ENCODE measurements around the gene NFKBIB. TPM values are rescaled to one million over a fixed set of nuclear protein-coding genes. Genes with fewer than 3 reads are reported as not detected.

The NFKBIB gene
- total RNA-seq, 1 donor from 2014 or later = 21.7 TPM

DNA sequence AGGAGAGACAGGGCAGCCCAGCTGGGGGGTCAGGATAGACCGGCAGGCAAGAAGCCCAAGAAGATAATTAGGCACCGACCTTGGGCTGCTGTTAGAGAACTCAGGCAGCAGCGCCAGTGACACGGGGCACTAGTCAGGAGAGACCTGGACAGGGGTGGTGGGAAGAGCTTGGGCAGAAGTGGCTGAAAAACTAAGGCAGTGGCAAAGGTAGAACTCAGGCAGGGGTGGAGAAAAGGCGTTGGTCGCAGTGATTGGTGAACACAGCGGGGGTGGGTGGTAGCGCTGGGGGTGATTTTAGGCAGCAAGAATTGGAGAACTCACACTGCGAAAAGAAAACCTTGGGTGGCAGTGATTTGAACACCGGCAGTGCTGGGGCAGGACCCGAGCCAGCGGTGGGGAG, 7.9 kb downstream of the NFKBIB start:
- FAIRE-seq = no peak
- Mint-ChIP-seq H3K36me3 (ENCODE audit: low read depth, unreplicated experiment) (peaks cover 23% of the 10 kb centered on the region), H3K27ac (ENCODE audit: unreplicated experiment) (no peak overlapping the region)

DNA sequence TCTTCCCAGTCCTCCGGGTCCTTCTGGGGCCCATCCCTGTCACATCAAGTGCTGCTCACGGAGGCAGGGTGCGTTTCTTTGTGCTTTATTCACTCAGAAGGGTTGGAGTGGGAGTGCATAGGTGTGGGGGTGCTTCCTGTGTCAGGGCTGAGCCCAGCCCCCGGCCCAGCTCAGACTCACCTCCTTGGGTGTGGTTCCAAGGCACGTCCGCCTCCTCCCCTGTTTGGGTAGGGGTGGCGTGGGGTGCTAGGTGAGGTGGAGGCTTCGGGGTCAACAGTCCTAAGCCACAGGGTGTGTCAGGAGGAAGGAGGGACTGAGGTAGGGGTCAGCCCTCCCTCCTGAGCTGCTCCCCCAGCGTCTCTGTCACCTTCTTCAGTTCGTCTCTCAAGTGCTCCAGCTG, 9.1 kb downstream of the NFKBIB start:
- TF ChIP-seq EZH2 (IDR thresholded peaks at IDR 0.05; ENCODE audit: insufficient read depth, low read length) = no peak
- TF ChIP-seq, protein P1, sequence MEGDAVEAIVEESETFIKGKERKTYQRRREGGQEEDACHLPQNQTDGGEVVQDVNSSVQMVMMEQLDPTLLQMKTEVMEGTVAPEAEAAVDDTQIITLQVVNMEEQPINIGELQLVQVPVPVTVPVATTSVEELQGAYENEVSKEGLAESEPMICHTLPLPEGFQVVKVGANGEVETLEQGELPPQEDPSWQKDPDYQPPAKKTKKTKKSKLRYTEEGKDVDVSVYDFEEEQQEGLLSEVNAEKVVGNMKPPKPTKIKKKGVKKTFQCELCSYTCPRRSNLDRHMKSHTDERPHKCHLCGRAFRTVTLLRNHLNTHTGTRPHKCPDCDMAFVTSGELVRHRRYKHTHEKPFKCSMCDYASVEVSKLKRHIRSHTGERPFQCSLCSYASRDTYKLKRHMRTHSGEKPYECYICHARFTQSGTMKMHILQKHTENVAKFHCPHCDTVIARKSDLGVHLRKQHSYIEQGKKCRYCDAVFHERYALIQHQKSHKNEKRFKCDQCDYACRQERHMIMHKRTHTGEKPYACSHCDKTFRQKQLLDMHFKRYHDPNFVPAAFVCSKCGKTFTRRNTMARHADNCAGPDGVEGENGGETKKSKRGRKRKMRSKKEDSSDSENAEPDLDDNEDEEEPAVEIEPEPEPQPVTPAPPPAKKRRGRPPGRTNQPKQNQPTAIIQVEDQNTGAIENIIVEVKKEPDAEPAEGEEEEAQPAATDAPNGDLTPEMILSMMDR (IDR thresholded peaks at IDR 0.05; ENCODE audit: insufficient read depth, low read depth, low read length) = no peak
- Histone ChIP-seq H3K4me3 (ENCODE audit: insufficient read depth, low read depth, low read length) (no peak overlapping the region), H2AFZ (ENCODE audit: low read depth, low read length) (no peak overlapping the region), H3K9me3 (ENCODE audit: insufficient read depth, low read depth, low read length) (no peaks in the 10 kb centered on the region), H3K4me1 (ENCODE audit: insufficient read depth, low read length) (no peaks in the 10 kb centered on the region), H3K36me3 (ENCODE audit: insufficient read depth, low read length) (no peaks in the 10 kb centered on the region), H3K4me2 (ENCODE audit: low read length) (no peak overlapping the region), H3K27me3 (ENCODE audit: insufficient read depth, low read length) (peaks cover 9% of the 10 kb centered on the region), H3K9ac (ENCODE audit: low read length) (no peak overlapping the region), H3K79me2 (ENCODE audit: insufficient read depth, low read length) (peaks cover 6% of the 10 kb centered on the region), H4K20me1 (ENCODE audit: insufficient read depth, low read length) (peaks cover 7% of the 10 kb centered on the region), H3K27ac (ENCODE audit: low read depth, low read length) (no peak overlapping the region)
- DNase-seq (ENCODE audit: low read depth) (no peak), FAIRE-seq (no peak)
- Mint-ChIP-seq H3K36me3 (ENCODE audit: low read depth, unreplicated experiment) (peaks cover 26% of the 10 kb centered on the region), H3K9me3 (ENCODE audit: unreplicated experiment) (peaks cover 5% of the 10 kb centered on the region), H3K4me3 (ENCODE audit: unreplicated experiment) (no peak overlapping the region), H3K4me1 (ENCODE audit: low read depth, unreplicated experiment) (no peaks in the 10 kb centered on the region), H3K27ac (ENCODE audit: unreplicated experiment) (no peak overlapping the region), H3K27me3 (ENCODE audit: low read depth, unreplicated experiment) (no peaks in the 10 kb centered on the region)

More for the DNA sequence above, 7.9 kb downstream of the NFKBIB start:
- H2AFZ ChIP-seq (ENCODE audit: low read depth, low read length) = no peak overlapping the region
- H3K9ac ChIP-seq (ENCODE audit: low read length) = no peak overlapping the region
- Mint-ChIP-seq H3K27me3 (ENCODE audit: low read depth, unreplicated experiment) (no peaks in the 10 kb centered on the region), H3K4me1 (ENCODE audit: low read depth, unreplicated experiment) (no peaks in the 10 kb centered on the region), H3K4me3 (ENCODE audit: unreplicated experiment) (no peak overlapping the region), H3K9me3 (ENCODE audit: unreplicated experiment) (peaks cover 5% of the 10 kb centered on the region)
- H3K4me3 ChIP-seq (ENCODE audit: insufficient read depth, low read depth, low read length) = no peak overlapping the region
- DNase-seq (ENCODE audit: low read depth) = no peak
- no peak for TF ChIP-seq EZH2 (IDR thresholded peaks at IDR 0.05; ENCODE audit: insufficient read depth, low read length)
- TF ChIP-seq, protein P1 (IDR thresholded peaks at IDR 0.05; ENCODE audit: insufficient read depth, low read depth, low read length) = no peak
- no peaks in the 10 kb centered on the region for H3K9me3 ChIP-seq (ENCODE audit: insufficient read depth, low read depth, low read length)
- H3K27ac ChIP-seq (ENCODE audit: low read depth, low read length) = no peak overlapping the region
- peaks cover 6% of the 10 kb centered on the region for H3K79me2 ChIP-seq (ENCODE audit: insufficient read depth, low read length)
- peaks cover 7% of the 10 kb centered on the region for H4K20me1 ChIP-seq (ENCODE audit: insufficient read depth, low read length)
- no peaks in the 10 kb centered on the region for H3K4me1 ChIP-seq (ENCODE audit: insufficient read depth, low read length)
- H3K36me3 ChIP-seq (ENCODE audit: insufficient read depth, low read length) = no peaks in the 10 kb centered on the region
- H3K4me2 ChIP-seq (ENCODE audit: low read length) = no peak overlapping the region
- H3K27me3 ChIP-seq (ENCODE audit: insufficient read depth, low read length) = peaks cover 8% of the 10 kb centered on the region

- no peak overlapping the region for H3K4me3 Mint-ChIP-seq (ENCODE audit: unreplicated experiment)
- Histone ChIP-seq H4K20me1 (ENCODE audit: insufficient read depth, low read length) (no peaks in the 10 kb centered on the region), H3K27ac (ENCODE audit: low read depth, low read length) (no peak overlapping the region), H2AFZ (ENCODE audit: low read depth, low read length) (no peak overlapping the region), H3K27me3 (ENCODE audit: insufficient read depth, low read length) (peaks cover 9% of the 10 kb centered on the region), H3K4me2 (ENCODE audit: low read length) (no peak overlapping the region), H3K9me3 (ENCODE audit: insufficient read depth, low read depth, low read length) (no peaks in the 10 kb centered on the region), H3K36me3 (ENCODE audit: insufficient read depth, low read length) (no peaks in the 10 kb centered on the region), H3K9ac (ENCODE audit: low read length) (no peak overlapping the region), H3K4me3 (ENCODE audit: insufficient read depth, low read depth, low read length) (no peak overlapping the region), H3K4me1 (ENCODE audit: insufficient read depth, low read length) (no peaks in the 10 kb centered on the region), H3K79me2 (ENCODE audit: insufficient read depth, low read length) (no peaks in the 10 kb centered on the region)
- peaks cover 20% of the 10 kb centered on the region for H3K36me3 Mint-ChIP-seq (ENCODE audit: low read depth, unreplicated experiment)
- FAIRE-seq = no peak
- peaks cover 5% of the 10 kb centered on the region for H3K9me3 Mint-ChIP-seq (ENCODE audit: unreplicated experiment)
- H3K4me1 Mint-ChIP-seq (ENCODE audit: low read depth, unreplicated experiment) = no peaks in the 10 kb centered on the region
- TF ChIP-seq EZH2 (IDR thresholded peaks at IDR 0.05; ENCODE audit: insufficient read depth, low read length) = no peak
- TF ChIP-seq, protein P1 (IDR thresholded peaks at IDR 0.05; ENCODE audit: insufficient read depth, low read depth, low read length) = no peak
- H3K27me3 Mint-ChIP-seq (ENCODE audit: low read depth, unreplicated experiment) = no peaks in the 10 kb centered on the region
- peak overlapping the region; percentile 47 for H3K27ac Mint-ChIP-seq (ENCODE audit: unreplicated experiment)
- DNase-seq (ENCODE audit: low read depth) = no peak
Observed at GRCh38 chr19:38910488-38910887, 10.7 kb downstream of the NFKBIB start.
